H1 (cell line): ENCODE measurements around the gene FEZF1. TPM values are rescaled to one million over a fixed set of nuclear protein-coding genes. Genes with fewer than 3 reads are reported as not detected.

Source experiments
- CBX8 ChIP-seq: fragments of 300-800, 300-1000 bp; sonication (generic); IDR thresholded peaks from 2 replicates; pipeline ENCODE4 v1.7.1; 2016; ENCODE audit warnings: low read depth, low read length, borderline replicate concordance
- PHF8 ChIP-seq: fragments of 200-600 bp; sonication (generic); conservative IDR thresholded peaks from 2 replicates; pipeline ENCODE4 v1.7.1; 2012; ENCODE audit warnings: low read depth, mild to moderate bottlenecking, inconsistent platforms, low read length, moderate library complexity
- SP2 ChIP-seq: IDR thresholded peaks from 2 replicates; pipeline ENCODE4 v1.6.1; 2012; ENCODE audit warnings: mild to moderate bottlenecking, low read length, inconsistent platforms
- polyA plus RNA-seq, 7 experiments: library from polyadenylated mRNA; depleted of rRNA in 3 of 7; stranded (reverse) in 5 of 7; unstranded in 2 of 7; fragments of >200 nt in 5 of 7; fragments of 200-250 nt in 2 of 7; gene quantifications; 1 replicate in 5 of 7; 2 replicates in 1 of 7; 4 replicates in 1 of 7; pipeline versions ENCODE4 v1.2.1 to v1.2.3, GENCODE V29; 2011 to 2013; ENCODE audit warnings: missing spikeins in 2 of 7, mixed read lengths in 2 of 7
- total RNA-seq: library from RNA; stranded (reverse); fragmentation: NEBNext Ultra II Directional; extraction: Animal tissue kit (Norgen Biotek cat#: 25700); gene quantifications from 2 replicates; pipeline ENCODE4 v1.2.1, GENCODE V29; 2021

Gene FEZF1
- total and polyA plus RNA-seq, 2 of the 8 experiments (the other 6 are each of a cell fraction or from before 2014, with no cell fraction given) = 10.6 to 15.7 TPM

DNA sequence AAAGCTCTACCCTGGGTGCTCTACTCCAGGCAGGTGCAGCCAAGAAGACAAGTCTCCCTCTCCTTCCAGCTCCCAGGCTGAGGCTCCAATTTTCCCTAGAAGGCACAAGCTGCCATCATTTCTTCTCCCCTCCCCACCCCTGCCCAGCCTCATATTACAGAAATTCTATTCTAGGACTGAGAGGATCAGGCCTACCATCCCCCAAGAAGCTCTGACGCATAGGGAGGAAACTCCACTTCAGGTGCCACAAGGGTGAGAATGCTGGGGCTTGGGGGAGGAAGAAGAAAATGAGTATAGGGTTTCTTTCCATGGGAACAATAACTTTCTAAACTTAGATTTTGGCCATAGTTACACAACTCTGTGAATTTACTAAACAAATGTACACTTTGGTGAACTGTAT is 35.3 kb downstream of the FEZF1 start (continued):
- TF ChIP-seq SP2 (no peak), CBX8 (no peak), PHF8 (no peak)
